Measurements from ENCODE around the gene FRMD4A.

Gene FRMD4A

GRCh38 chr10:14302035-14302434 lies 28.7 kb downstream of the FRMD4A start:
- TF ChIP-seq CTCF (conservative IDR thresholded peaks at IDR 0.05; ENCODE audit: control insufficient read depth, insufficient read depth, low read depth, low read length), result peak; percentile 49
- DNase-seq (ENCODE audit: low read depth), result peak; percentile 14
- no peak overlapping the region for H3K4me3 ChIP-seq (ENCODE audit: control insufficient read depth, low read depth, low read length)

- TF ChIP-seq CTCF (conservative IDR thresholded peaks at IDR 0.05; ENCODE audit: control insufficient read depth, insufficient read depth, low read depth, low read length), result no peak
- H3K4me3 ChIP-seq (ENCODE audit: control insufficient read depth, low read depth, low read length), result no peak overlapping the region
- DNase-seq (ENCODE audit: low read depth), result no peak
These were observed 31.2 kb downstream of the FRMD4A start for GRCh38 chr10:14299556-14299955.

GRCh38 chr10:14296065-14296709 lies 34.5 kb downstream of the FRMD4A start:
- DNase-seq (ENCODE audit: low read depth), result no peak
- TF ChIP-seq CTCF (conservative IDR thresholded peaks at IDR 0.05; ENCODE audit: control insufficient read depth, insufficient read depth, low read depth, low read length), result no peak
- no peak overlapping the region for H3K4me3 ChIP-seq (ENCODE audit: control insufficient read depth, low read depth, low read length)

GRCh38 chr10:14294347-14295059 lies 36.2 kb downstream of the FRMD4A start:
- DNase-seq (ENCODE audit: low read depth), result no peak

GRCh38 chr10:14293526-14293925 lies 37.2 kb downstream of the FRMD4A start:
- H3K4me3 ChIP-seq (ENCODE audit: control insufficient read depth, low read depth, low read length), result no peak overlapping the region
- TF ChIP-seq CTCF (conservative IDR thresholded peaks at IDR 0.05; ENCODE audit: control insufficient read depth, insufficient read depth, low read depth, low read length), result no peak
- DNase-seq (ENCODE audit: low read depth), result no peak

More at GRCh38 chr10:14294347-14295059, 36.2 kb downstream of the FRMD4A start:
- no peak for TF ChIP-seq CTCF (conservative IDR thresholded peaks at IDR 0.05; ENCODE audit: control insufficient read depth, insufficient read depth, low read depth, low read length)
- no peak overlapping the region for H3K4me3 ChIP-seq (ENCODE audit: control insufficient read depth, low read depth, low read length)

- no peak overlapping the region for H3K4me3 ChIP-seq (ENCODE audit: control insufficient read depth, low read depth, low read length)
- no peak for DNase-seq (ENCODE audit: low read depth)
- TF ChIP-seq CTCF (conservative IDR thresholded peaks at IDR 0.05; ENCODE audit: control insufficient read depth, insufficient read depth, low read depth, low read length), result no peak
These were observed 39.4 kb downstream of the FRMD4A start for GRCh38 chr10:14291296-14291695.
